Jurkat, Clone E6-1 (cell line): Measurements from ENCODE around the gene ZNF652.

Experiments used
- DNase-seq: peaks from one replicate; pipeline ENCODE4 v3.0.0-alpha.2; 2011; ENCODE audit warnings: low read depth, low spot score
- H3K4me3 ChIP-seq: 2 replicates; pipeline ENCODE4 v1.5.1; 2011; ENCODE audit warnings: mild to moderate bottlenecking, low read length, control low read depth, moderate library complexity

ZNF652 gene

GRCh38 chr17:49244839-49245238, 117.2 kb downstream of the ZNF652 start:
- DNase-seq: no peak
- H3K4me3 ChIP-seq: no peak overlapping the region
